GM21529 (cell line): Measurements from ENCODE around the gene TRIM2.

Experiments
- ATAC-seq: cut with Tn5 transposase; IDR thresholded peaks from one replicate; pipeline ENCODE4 v1.9.1; 2021; ENCODE audit not compliant: unreplicated experiment

The TRIM2 gene

GRCh38 chr4:153367092-153367491 is 162.8 kb downstream of the TRIM2 start:
- no peak for ATAC-seq

- no peak for ATAC-seq
Measured at GRCh38 chr4:153369021-153369420, 164.8 kb downstream of the TRIM2 start.

GRCh38 chr4:153371701-153372234 is 167.5 kb downstream of the TRIM2 start:
- ATAC-seq, result no peak

GRCh38 chr4:153372967-153373562 is 168.8 kb downstream of the TRIM2 start:
- ATAC-seq, result no peak

GRCh38 chr4:153374442-153374841 is 170.2 kb downstream of the TRIM2 start:
- ATAC-seq, result no peak

- ATAC-seq, result no peak
Measured at GRCh38 chr4:153375303-153375702, 171.1 kb downstream of the TRIM2 start.

- no peak for ATAC-seq
Measured at GRCh38 chr4:153383131-153383530, 178.9 kb downstream of the TRIM2 start.

GRCh38 chr4:153384160-153384559 is 179.9 kb downstream of the TRIM2 start:
- no peak for ATAC-seq

GRCh38 chr4:153385784-153386183 is 181.5 kb downstream of the TRIM2 start:
- ATAC-seq, result no peak

GRCh38 chr4:153387981-153388380 is 183.7 kb downstream of the TRIM2 start:
- ATAC-seq, result no peak
